GM13977 (cell line): Measurements from ENCODE around the gene RBM33.

Experiments
- DNase-seq: peaks from one replicate; pipeline ENCODE4 v3.0.0; 2012; ENCODE audit warnings: low spot score
- in situ Hi-C: fragments of 300-500 bp; cut with MboI; formaldehyde crosslinking; loops from one replicate; pipeline ENCODE4 v1.12.0; 2022; ENCODE audit warnings: low sequenced_read_pairs, low pct_unique_long_range_greater_than_20kb, mixed read lengths, inconsistent platforms; ENCODE audit not compliant: unreplicated experiment
- TF ChIP-seq, protein P1 (sequence below): IDR thresholded peaks from 2 replicates; pipeline ENCODE4 v1.5.1; 2012; ENCODE audit warnings: mild to moderate bottlenecking, control low read depth; ENCODE audit not compliant: insufficient read depth; ENCODE audit errors: extremely low read depth, missing control alignments

Gene RBM33

GRCh38 chr7:155806096-155806871 is 161.8 kb downstream of the RBM33 start:
- TF ChIP-seq, protein P1, sequence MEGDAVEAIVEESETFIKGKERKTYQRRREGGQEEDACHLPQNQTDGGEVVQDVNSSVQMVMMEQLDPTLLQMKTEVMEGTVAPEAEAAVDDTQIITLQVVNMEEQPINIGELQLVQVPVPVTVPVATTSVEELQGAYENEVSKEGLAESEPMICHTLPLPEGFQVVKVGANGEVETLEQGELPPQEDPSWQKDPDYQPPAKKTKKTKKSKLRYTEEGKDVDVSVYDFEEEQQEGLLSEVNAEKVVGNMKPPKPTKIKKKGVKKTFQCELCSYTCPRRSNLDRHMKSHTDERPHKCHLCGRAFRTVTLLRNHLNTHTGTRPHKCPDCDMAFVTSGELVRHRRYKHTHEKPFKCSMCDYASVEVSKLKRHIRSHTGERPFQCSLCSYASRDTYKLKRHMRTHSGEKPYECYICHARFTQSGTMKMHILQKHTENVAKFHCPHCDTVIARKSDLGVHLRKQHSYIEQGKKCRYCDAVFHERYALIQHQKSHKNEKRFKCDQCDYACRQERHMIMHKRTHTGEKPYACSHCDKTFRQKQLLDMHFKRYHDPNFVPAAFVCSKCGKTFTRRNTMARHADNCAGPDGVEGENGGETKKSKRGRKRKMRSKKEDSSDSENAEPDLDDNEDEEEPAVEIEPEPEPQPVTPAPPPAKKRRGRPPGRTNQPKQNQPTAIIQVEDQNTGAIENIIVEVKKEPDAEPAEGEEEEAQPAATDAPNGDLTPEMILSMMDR: no peak
- in situ Hi-C loops: loop anchor here (10.0 to 25.0 kb wide), 2 partner anchors 656 to 1029 kb away; no protein-coding TSS in a partner anchor
- no peak for DNase-seq

- TF ChIP-seq, protein P1: no peak
- no peak for DNase-seq
- in situ Hi-C loops: loop anchor here (10.0 to 25.0 kb wide), 2 partner anchors 655 to 1028 kb away; no protein-coding TSS in a partner anchor
These were observed 162.7 kb downstream of the RBM33 start for GRCh38 chr7:155807065-155807671.

DNA sequence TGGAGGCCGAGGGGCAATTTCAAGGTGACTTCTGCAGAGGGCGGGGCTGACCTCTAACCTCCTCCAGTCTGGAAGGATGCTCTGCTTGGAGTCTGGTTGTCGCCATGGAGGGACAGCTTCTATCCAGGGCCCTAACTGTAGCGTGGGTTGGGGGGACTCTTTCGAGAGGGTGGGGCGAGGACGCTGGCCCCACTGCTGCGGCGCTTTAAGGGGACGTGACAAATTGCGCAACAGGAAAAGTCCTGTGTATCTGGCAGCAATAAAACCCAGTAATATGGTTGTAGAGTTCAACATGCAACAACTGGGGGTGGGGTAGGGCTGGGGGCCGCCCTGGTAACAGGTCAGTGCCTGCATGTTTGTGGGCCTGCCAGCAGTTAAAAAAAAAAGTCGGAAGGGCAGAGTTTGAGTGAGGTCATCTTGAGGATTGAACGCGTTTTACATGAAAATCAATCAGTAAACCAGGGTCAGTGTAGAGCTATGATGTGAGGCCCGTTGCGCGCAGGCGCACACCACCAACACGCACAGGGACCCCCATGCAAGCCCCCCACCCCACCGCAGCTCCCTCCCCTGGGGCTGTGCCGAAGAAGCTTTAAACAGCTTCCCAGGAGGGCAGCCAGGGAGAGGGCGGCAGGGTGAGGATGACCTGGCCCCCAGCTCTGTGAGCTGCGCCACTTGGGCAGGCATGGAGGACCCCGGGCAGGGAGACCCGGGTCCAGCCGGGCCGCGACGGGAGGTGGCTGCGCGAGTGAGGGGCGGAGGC is 163.5 kb downstream of the RBM33 start:
- TF ChIP-seq, protein P1: no peak
- in situ Hi-C loops: loop anchor here (10.0 to 25.0 kb wide), 2 partner anchors 654 to 1027 kb away; no protein-coding TSS in a partner anchor
- no peak for DNase-seq

GRCh38 chr7:155808549-155809331 is 164.3 kb downstream of the RBM33 start:
- TF ChIP-seq, protein P1: no peak
- in situ Hi-C loops: loop anchor here (10.0 to 25.0 kb wide), 2 partner anchors 654 to 1026 kb away; no protein-coding TSS in a partner anchor
- no peak for DNase-seq

GRCh38 chr7:155809332-155809946 is 165.0 kb downstream of the RBM33 start:
- in situ Hi-C loops: loop anchor here (10.0 to 25.0 kb wide), 2 partner anchors 653 to 1025 kb away; no protein-coding TSS in a partner anchor

More at GRCh38 chr7:155809332-155809946, 165.0 kb downstream of the RBM33 start:
- TF ChIP-seq, protein P1: no peak
- DNase-seq: no peak
